Activated CD8-positive, alpha-beta T cell treated with anti-CD3 and anti-CD28 coated beads for 36 hours (primary cell): ENCODE results near the gene ABHD2. TPM values are rescaled to one million over a fixed set of nuclear protein-coding genes. Genes with fewer than 3 reads are reported as not detected.
"Not testable (repeated sequence)": the region's sequence is repeated elsewhere in the genome, so short reads cannot be mapped to it uniquely, and the experiment has no call there.

Source experiments
- ATAC-seq: fragments of 200-7000 bp; cut with Tn5 transposase; one replicate; pipeline ENCODE4 v1.10.0; 2021; ENCODE audit warnings: mild to moderate bottlenecking, moderate library complexity
- CTCF ChIA-PET: fragments of 350-600 bp; sonication (Branson Sonifier 250); formaldehyde crosslinking; loops from one replicate; lab custom pipeline; 2021; ENCODE audit warnings: antibody characterized with exemption; lab: Charles Lee
- POLR2A ChIA-PET: fragments of 350-600 bp; sonication (Branson Sonifier 250); formaldehyde crosslinking; loops from one replicate; lab custom pipeline; 2021; ENCODE audit warnings: antibody characterized with exemption; lab: Charles Lee
- DNase-seq: peaks from one replicate; pipeline ENCODE4 v3.0.0-alpha.2; 2020
- H3K27ac Mint-ChIP-seq: one replicate; pipeline ENCODE4 v1.8.0; 2021; ENCODE audit warnings: mild to moderate bottlenecking, mixed read lengths
- H3K27me3 Mint-ChIP-seq: one replicate; pipeline ENCODE4 v1.8.0; 2021; ENCODE audit warnings: mixed read lengths
- H3K36me3 Mint-ChIP-seq: one replicate; pipeline ENCODE4 v1.8.0; 2021; ENCODE audit warnings: low read depth, mixed read lengths
- H3K4me1 Mint-ChIP-seq: one replicate; pipeline ENCODE4 v1.8.0; 2021; ENCODE audit warnings: low read depth, mixed read lengths
- H3K4me3 Mint-ChIP-seq: one replicate; pipeline ENCODE4 v1.8.0; 2021; ENCODE audit warnings: mild to moderate bottlenecking, moderate library complexity, mixed read lengths
- H3K9me3 Mint-ChIP-seq: one replicate; pipeline ENCODE4 v1.8.0; 2021; ENCODE audit warnings: mixed read lengths
- intact Hi-C: fragments of 100-400 bp; cut with micrococcal nuclease; formaldehyde crosslinking; loops from one replicate; pipeline ENCODE4 v1.10.0; 2022
- total RNA-seq, 2 experiments: library from RNA; stranded (reverse); gene quantifications; one replicate each; pipeline ENCODE4 v1.2.3, GENCODE V29; 2021
- TF ChIP-seq, protein P1 (sequence below): fragments of 200-600 bp; IDR thresholded peaks from one replicate; pipeline ENCODE4 v1.8.0; 2022; ENCODE audit warnings: antibody characterized with exemption, mild to moderate bottlenecking

ABHD2 gene
- total RNA-seq, 2 experiments from 2014 or later = 36.8 to 38.9 TPM

GRCh38 chr15:89118481-89118989, 30.3 kb downstream of the ABHD2 start:
- intact Hi-C loops = no loop called here
- Mint-ChIP-seq H3K27ac (no peak overlapping the region), H3K4me3 (no peak overlapping the region), H3K27me3 (no peaks in the 10 kb centered on the region), H3K9me3 (no peaks in the 10 kb centered on the region), H3K4me1 (peaks cover 4% of the 10 kb centered on the region), H3K36me3 (peaks cover 19% of the 10 kb centered on the region)
- ATAC-seq = no peak
- POLR2A ChIA-PET = no interaction called here
- DNase-seq = no peak
- CTCF ChIA-PET = interaction anchor here (0.9 to 13.5 kb wide), 4 partner anchors 12 to 61 kb away, joined by 3 to 102 read pairs (median 18); no protein-coding TSS in a partner anchor
- TF ChIP-seq, protein P1, sequence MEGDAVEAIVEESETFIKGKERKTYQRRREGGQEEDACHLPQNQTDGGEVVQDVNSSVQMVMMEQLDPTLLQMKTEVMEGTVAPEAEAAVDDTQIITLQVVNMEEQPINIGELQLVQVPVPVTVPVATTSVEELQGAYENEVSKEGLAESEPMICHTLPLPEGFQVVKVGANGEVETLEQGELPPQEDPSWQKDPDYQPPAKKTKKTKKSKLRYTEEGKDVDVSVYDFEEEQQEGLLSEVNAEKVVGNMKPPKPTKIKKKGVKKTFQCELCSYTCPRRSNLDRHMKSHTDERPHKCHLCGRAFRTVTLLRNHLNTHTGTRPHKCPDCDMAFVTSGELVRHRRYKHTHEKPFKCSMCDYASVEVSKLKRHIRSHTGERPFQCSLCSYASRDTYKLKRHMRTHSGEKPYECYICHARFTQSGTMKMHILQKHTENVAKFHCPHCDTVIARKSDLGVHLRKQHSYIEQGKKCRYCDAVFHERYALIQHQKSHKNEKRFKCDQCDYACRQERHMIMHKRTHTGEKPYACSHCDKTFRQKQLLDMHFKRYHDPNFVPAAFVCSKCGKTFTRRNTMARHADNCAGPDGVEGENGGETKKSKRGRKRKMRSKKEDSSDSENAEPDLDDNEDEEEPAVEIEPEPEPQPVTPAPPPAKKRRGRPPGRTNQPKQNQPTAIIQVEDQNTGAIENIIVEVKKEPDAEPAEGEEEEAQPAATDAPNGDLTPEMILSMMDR = no peak

DNA sequence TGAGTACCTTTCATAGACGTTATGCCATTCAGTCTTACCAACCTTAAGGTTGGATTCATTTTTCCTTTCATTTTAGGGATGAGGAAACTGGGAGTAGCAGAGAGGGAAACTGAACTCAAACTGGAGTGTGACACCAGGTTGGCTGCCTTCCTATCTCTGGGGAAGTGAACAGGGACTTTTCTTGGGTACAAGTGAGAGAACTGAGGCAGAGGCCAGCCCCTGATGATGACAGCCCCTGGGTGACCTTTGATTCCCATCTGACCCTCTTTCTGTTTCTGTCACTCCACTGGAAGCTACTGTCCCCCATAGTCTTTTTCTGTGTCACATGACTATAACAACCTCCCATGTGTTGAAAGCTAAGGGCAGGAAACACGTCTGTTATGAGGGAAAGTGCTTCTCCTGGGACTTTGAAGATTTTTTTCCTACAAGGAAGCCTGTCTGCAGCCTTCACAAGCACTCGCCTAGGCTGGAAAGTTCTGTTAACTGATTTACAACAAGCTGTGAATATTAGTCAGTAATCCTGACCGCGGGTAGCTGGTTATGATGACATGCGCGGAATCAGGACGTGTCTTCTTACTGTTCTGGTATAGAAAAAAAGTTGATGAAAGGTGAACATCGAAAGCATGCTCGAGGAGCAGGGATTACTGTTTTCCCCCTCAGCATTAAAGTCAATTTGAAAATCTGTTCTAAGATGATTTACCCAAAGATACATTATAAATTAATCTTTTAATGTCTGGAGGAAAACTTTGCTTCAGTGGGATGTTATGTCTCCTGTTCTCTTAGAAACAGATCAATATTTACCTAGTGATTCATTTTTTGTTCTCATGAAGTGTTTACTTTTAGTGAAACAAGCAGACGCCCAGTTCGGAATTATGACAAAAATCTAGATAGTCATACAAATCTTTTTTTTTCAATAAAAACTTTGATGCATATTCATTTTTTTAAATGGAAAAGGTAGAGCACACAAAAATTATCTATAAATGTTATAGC, 31.5 kb downstream of the ABHD2 start:
- TF ChIP-seq, protein P1 = no peak
- POLR2A ChIA-PET = interaction anchor here (0.7 kb wide), 1 partner anchor 450 kb away, joined by 3 read pairs; no protein-coding TSS in a partner anchor
- intact Hi-C loops = no loop called here
- ATAC-seq = no peak
- Mint-ChIP-seq H3K4me1 (peaks cover 2% of the 10 kb centered on the region), H3K9me3 (no peaks in the 10 kb centered on the region), H3K36me3 (peaks cover 18% of the 10 kb centered on the region), H3K4me3 (no peak overlapping the region), H3K27ac (no peak overlapping the region), H3K27me3 (no peaks in the 10 kb centered on the region)
- DNase-seq = no peak
- CTCF ChIA-PET = interaction anchor here (1.2 to 13.5 kb wide), 7 partner anchors 11 to 215 kb away, joined by 3 to 102 read pairs (median 7); no protein-coding TSS in a partner anchor

GRCh38 chr15:89120479-89121000, 32.3 kb downstream of the ABHD2 start:
- H3K4me3 Mint-ChIP-seq, ATAC-seq, H3K9me3 Mint-ChIP-seq, H3K27me3 Mint-ChIP-seq, DNase-seq, intact Hi-C loops, H3K4me1 Mint-ChIP-seq, H3K27ac Mint-ChIP-seq, POLR2A ChIA-PET: not testable (repeated sequence)
- H3K36me3 Mint-ChIP-seq = peaks cover 18% of the 10 kb centered on the region
- CTCF ChIA-PET = interaction anchor here (0.6 to 13.5 kb wide), 7 partner anchors 8 to 216 kb away, joined by 3 to 102 read pairs (median 7); no protein-coding TSS in a partner anchor

DNA sequence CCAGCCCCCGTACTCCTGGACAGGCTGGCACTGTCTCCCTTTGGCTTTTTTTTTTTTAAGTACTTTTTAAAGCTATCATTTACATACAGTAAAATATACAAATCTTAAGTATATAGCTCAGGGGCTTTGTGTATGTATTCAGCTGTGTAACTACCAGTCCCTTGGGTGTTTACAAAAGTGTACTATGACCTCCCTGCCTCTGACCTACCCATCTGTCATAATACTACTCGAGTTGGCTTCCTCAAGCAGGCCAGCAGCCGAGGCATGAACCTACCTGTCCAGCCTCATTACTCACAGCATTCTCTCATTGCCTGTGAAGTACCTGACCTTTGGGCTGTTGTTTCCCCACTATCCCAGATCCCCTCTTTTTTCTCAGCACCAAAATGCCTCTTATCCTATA, 33.2 kb downstream of the ABHD2 start:
- Mint-ChIP-seq H3K9me3 (no peaks in the 10 kb centered on the region), H3K36me3 (peaks cover 18% of the 10 kb centered on the region), H3K27ac (no peak overlapping the region), H3K4me3 (no peak overlapping the region), H3K4me1 (peaks cover 5% of the 10 kb centered on the region), H3K27me3 (no peaks in the 10 kb centered on the region)
- ChIA-PET POLR2A (no interaction called here), CTCF (interaction anchor here (0.6 to 13.5 kb wide), 6 partner anchors 9 to 216 kb away, joined by 3 to 102 read pairs (median 7); no protein-coding TSS in a partner anchor)
- TF ChIP-seq, protein P1 = no peak
- intact Hi-C loops = no loop called here
- ATAC-seq = no peak
- no peak for DNase-seq

- no peak for ATAC-seq
- peaks cover 5% of the 10 kb centered on the region for H3K4me1 Mint-ChIP-seq
- peaks cover 14% of the 10 kb centered on the region for H3K36me3 Mint-ChIP-seq
- ChIA-PET CTCF (interaction anchor here (0.8 to 13.5 kb wide), 5 partner anchors 8 to 65 kb away, joined by 3 to 102 read pairs (median 5); no protein-coding TSS in a partner anchor), POLR2A (interaction anchor here (1.0 kb wide), 1 partner anchor 12 kb away, joined by 3 read pairs; no protein-coding TSS in a partner anchor)
- TF ChIP-seq, protein P1 = no peak
- H3K4me3 Mint-ChIP-seq = no peak overlapping the region
- DNase-seq = no peak
- H3K27ac Mint-ChIP-seq = no peak overlapping the region
- H3K9me3 Mint-ChIP-seq = no peaks in the 10 kb centered on the region
- H3K27me3 Mint-ChIP-seq = no peaks in the 10 kb centered on the region
- intact Hi-C loops = no loop called here
Measured at GRCh38 chr15:89122505-89123180, 34.4 kb downstream of the ABHD2 start.
